Measurements from ENCODE around the gene IER5L. TPM values are rescaled to one million over a fixed set of nuclear protein-coding genes. Genes with fewer than 3 reads are reported as not detected.
"Not testable (repeated sequence)": the region's sequence is repeated elsewhere in the genome, so short reads cannot be mapped to it uniquely, and the experiment has no call there.

IER5L gene
- total and polyA plus RNA-seq, 2 donors from 2014 or later = 18.0 to 46.9 TPM

- H3K4me3 ChIP-seq (ENCODE audit: low read length in 3 of 3) = no peak overlapping the region
- no peak for FAIRE-seq
- intact Hi-C loops (cut with DNase I) = no loop called here
- H3K9ac ChIP-seq (ENCODE audit: low read length in 3 of 3) = no peak overlapping the region
- H3K36me3 ChIP-seq (ENCODE audit: control insufficient read depth in 2 of 3, insufficient read depth in 3 of 3, low read length in 3 of 3) = no peaks in the 10 kb centered on the region
- peaks cover 0 to 12% (median 7%) of the 10 kb centered on the region in 3 donors for H3K4me1 ChIP-seq (ENCODE audit: control insufficient read depth in 2 of 3, insufficient read depth in 2 of 3, low read depth in 1 of 3, low read length in 3 of 3)
- DNase-seq = no peak
- no peak overlapping the region for H3K27ac ChIP-seq (ENCODE audit: low read depth in 2 of 2, low read length in 2 of 2)
- no peaks in the 10 kb centered on the region for H3K9me3 ChIP-seq (ENCODE audit: control insufficient read depth in 2 of 3, insufficient read depth in 1 of 3, low read length in 3 of 3)
- no peaks in the 10 kb centered on the region for H3K27me3 ChIP-seq (ENCODE audit: control insufficient read depth, insufficient read depth, low read length)
- no peak for TF ChIP-seq CTCF (IDR thresholded peaks at IDR 0.05; ENCODE audit: borderline replicate concordance, extremely low read depth, insufficient read depth)
Observed at GRCh38 chr9:129165198-129165597, 12.9 kb downstream of the IER5L start.

GRCh38 chr9:129164246-129164930 lies 13.7 kb downstream of the IER5L start:
- no peaks in the 10 kb centered on the region for H3K9me3 ChIP-seq (ENCODE audit: control insufficient read depth in 2 of 3, insufficient read depth in 1 of 3, low read length in 3 of 3)
- H3K9ac ChIP-seq (ENCODE audit: low read length in 3 of 3) = no peak overlapping the region
- no peaks in the 10 kb centered on the region for H3K27me3 ChIP-seq (ENCODE audit: control insufficient read depth, insufficient read depth, low read length)
- H3K36me3 ChIP-seq (ENCODE audit: control insufficient read depth in 2 of 3, insufficient read depth in 3 of 3, low read length in 3 of 3) = no peaks in the 10 kb centered on the region
- FAIRE-seq (no peak), DNase-seq (peak in 3 of 5 donors; percentile 15 to 58 (median 54))
- no peak overlapping the region for H3K4me3 ChIP-seq (ENCODE audit: low read length in 3 of 3)
- peak overlapping the region in 1 of 2 donors; percentile 60 for H3K27ac ChIP-seq (ENCODE audit: low read depth in 2 of 2, low read length in 2 of 2)
- intact Hi-C loops (cut with DNase I) = no loop called here
- TF ChIP-seq CTCF (IDR thresholded peaks at IDR 0.05; ENCODE audit: borderline replicate concordance, extremely low read depth, insufficient read depth) = no peak
- peaks cover 0 to 12% (median 7%) of the 10 kb centered on the region in 3 donors for H3K4me1 ChIP-seq (ENCODE audit: control insufficient read depth in 2 of 3, insufficient read depth in 2 of 3, low read depth in 1 of 3, low read length in 3 of 3)

- FAIRE-seq = no peak
- no peak overlapping the region for H3K9ac ChIP-seq (ENCODE audit: low read length in 3 of 3)
- H3K27me3 ChIP-seq (ENCODE audit: control insufficient read depth, insufficient read depth, low read length) = no peaks in the 10 kb centered on the region
- peak in 1 of 5 donors; percentile 72 for DNase-seq
- no peak overlapping the region for H3K4me3 ChIP-seq (ENCODE audit: low read length in 3 of 3)
- TF ChIP-seq CTCF (IDR thresholded peaks at IDR 0.05; ENCODE audit: borderline replicate concordance, extremely low read depth, insufficient read depth) = no peak
- H3K9me3 ChIP-seq (ENCODE audit: control insufficient read depth in 2 of 3, insufficient read depth in 1 of 3, low read length in 3 of 3) = no peaks in the 10 kb centered on the region
- intact Hi-C loops (cut with DNase I) = no loop called here
- peaks cover 0 to 12% (median 7%) of the 10 kb centered on the region in 3 donors for H3K4me1 ChIP-seq (ENCODE audit: control insufficient read depth in 2 of 3, insufficient read depth in 2 of 3, low read depth in 1 of 3, low read length in 3 of 3)
- no peaks in the 10 kb centered on the region for H3K36me3 ChIP-seq (ENCODE audit: control insufficient read depth in 2 of 3, insufficient read depth in 3 of 3, low read length in 3 of 3)
- H3K27ac ChIP-seq (ENCODE audit: low read depth in 2 of 2, low read length in 2 of 2) = peak overlapping the region in 1 of 2 donors; percentile 60
Observed at GRCh38 chr9:129163753-129164152, 14.3 kb downstream of the IER5L start.

- H3K27me3 ChIP-seq (ENCODE audit: control insufficient read depth, insufficient read depth, low read length); FAIRE-seq; H3K9me3 ChIP-seq (ENCODE audit: control insufficient read depth in 2 of 3, insufficient read depth in 1 of 3, low read length in 3 of 3); DNase-seq; H3K4me3 ChIP-seq (ENCODE audit: low read length in 3 of 3); H3K9ac ChIP-seq (ENCODE audit: low read length in 3 of 3); H3K27ac ChIP-seq (ENCODE audit: low read depth in 2 of 2, low read length in 2 of 2); H3K36me3 ChIP-seq (ENCODE audit: control insufficient read depth in 2 of 3, insufficient read depth in 3 of 3, low read length in 3 of 3); intact Hi-C loops (cut with DNase I): not testable (repeated sequence)
- H3K4me1 ChIP-seq (ENCODE audit: control insufficient read depth in 2 of 3, insufficient read depth in 2 of 3, low read depth in 1 of 3, low read length in 3 of 3) = peaks cover 0 to 12% (median 7%) of the 10 kb centered on the region in 3 donors
Observed at GRCh38 chr9:129163198-129163670, 14.8 kb downstream of the IER5L start.

All from kidney (tissue), 14 donors.